Transverse colon (tissue), 4 donors: Measurements from ENCODE around the gene KLK1. TPM values are rescaled to one million over a fixed set of nuclear protein-coding genes. Genes with fewer than 3 reads are reported as not detected.
A peak's percentile ranks its signal among the peaks of the same experiment; 100 is the strongest.

Source experiments
- DNase-seq: peaks from one replicate; pipeline ENCODE4 v3.0.0-alpha.2; 2019
- H3K27ac ChIP-seq, 4 donors: fragments of 200-600 bp; sonication (generic); 2 replicates each; pipeline ENCODE4 v1.5.1; 2016 to 2018; ENCODE audit warnings: inconsistent platforms in 4 of 4
- H3K27me3 ChIP-seq: fragments of 200-600 bp; sonication (generic); 2 replicates; pipeline ENCODE4 v1.5.1; 2017; ENCODE audit warnings: inconsistent platforms
- H3K36me3 ChIP-seq, 4 donors: fragments of 200-600 bp; sonication (generic); 2 replicates each; pipeline ENCODE4 v1.5.1; 2017 to 2019; ENCODE audit warnings: inconsistent platforms in 4 of 4
- H3K4me1 ChIP-seq, 4 donors: fragments of 200-600 bp; sonication (generic); 2 replicates each; pipeline ENCODE4 v1.5.1; 2017 to 2020; ENCODE audit warnings: inconsistent platforms in 4 of 4
- H3K4me3 ChIP-seq, 4 donors: fragments of 200-600 bp; sonication (generic); 1 replicate in 1 of 4; 2 replicates in 3 of 4; pipeline versions ENCODE4 v1.5.1 to v1.6.1; 2017 to 2019; ENCODE audit warnings: inconsistent platforms in 4 of 4
- H3K9me3 ChIP-seq, 2 donors: fragments of 200-600 bp; sonication (generic); 2 replicates each; pipeline ENCODE4 v1.5.1; 2017 to 2019; ENCODE audit warnings: inconsistent platforms in 2 of 2
- CTCF ChIP-seq, 5 experiments: fragments of 200-600 bp in 3 of 5; fragments of 450-650 bp in 2 of 5; sonication (generic) in 3 of 5; IDR thresholded peaks; 1 replicate in 2 of 5; 2 replicates in 3 of 5; pipeline ENCODE4 v1.5.1; 2016 to 2017; ENCODE audit warnings: antibody characterized with exemption in 5 of 5, inconsistent platforms in 3 of 5, mild to moderate bottlenecking in 2 of 5, moderate library complexity in 1 of 5
- EP300 ChIP-seq: sonication (generic); formaldehyde crosslinking; IDR thresholded peaks from one replicate; pipeline ENCODE4 v1.6.1; 2017; ENCODE audit warnings: antibody characterized with exemption, low read depth
- POLR2A ChIP-seq: fragments of 450-650 bp; IDR thresholded peaks from one replicate; pipeline ENCODE4 v1.6.1; 2016; ENCODE audit warnings: antibody characterized with exemption, mild to moderate bottlenecking, moderate library complexity
- POLR2AphosphoS5 ChIP-seq, 3 donors: sonication (generic); formaldehyde crosslinking; IDR thresholded peaks; one replicate each; pipeline ENCODE4 v1.6.1; 2016; ENCODE audit warnings: antibody characterized with exemption in 3 of 3
- WGBS, 2 donors: methylation state at CpG; one replicate each; pipeline ENCODE4 v1.1.5; 2018; ENCODE audit warnings: low coverage in 1 of 2; 5-methylcytosine and 5-hydroxymethylcytosine counted together
- in situ Hi-C, 4 donors: fragments of 200-750 bp; cut with MboI; loops; one replicate each; pipeline versions ENCODE4 v1.15.0 to v1.15.1; 2017; ENCODE audit warnings: low sequenced_read_pairs in 3 of 4, low pct_ligation_motif_present in 1 of 4, low pct_unique_long_range_greater_than_20kb in 1 of 4
- intact Hi-C: fragments of 100-400 bp; cut with DNase I; formaldehyde crosslinking; loops from one replicate; pipeline ENCODE4 v1.15.1; 2023; ENCODE audit warnings: low total_unique reads
- total RNA-seq, 4 donors: library from RNA; depleted of rRNA; stranded (reverse); fragments of >200 nt; gene quantifications; one replicate each; pipeline ENCODE4 v1.1.0, GENCODE V29; 2016

The KLK1 gene
- total RNA-seq, 4 donors from 2014 or later, result 17.0 to 150 (median 35.4) TPM

- DNase-seq, result no peak
- Histone ChIP-seq H3K27ac (peak overlapping the region; percentile 91 to 97 (median 95)), H3K9me3 (no peaks in the 10 kb centered on the region), H3K4me1 (peaks cover 6 to 26% (median 22%) of the 10 kb centered on the region in 4 donors), H3K27me3 (no peaks in the 10 kb centered on the region), H3K36me3 (no peaks in the 10 kb centered on the region), H3K4me3 (peak overlapping the region; percentile 68 to 99 (median 94))
- intact Hi-C loops (no loop called here), in situ Hi-C loops (no loop called here)
- TF ChIP-seq CTCF (IDR thresholded peaks at IDR 0.05), result no peak
- TF ChIP-seq EP300, result no peak
- no peak for TF ChIP-seq POLR2A
- TF ChIP-seq POLR2AphosphoS5 (IDR thresholded peaks at IDR 0.05), result no peak
- WGBS, 2 donors, result 0% methylated on average over 4 to 31 of the region's 40 CpGs
These were observed 19.8 kb downstream of the KLK1 start for GRCh38 chr19:50803633-50804419.

DNA sequence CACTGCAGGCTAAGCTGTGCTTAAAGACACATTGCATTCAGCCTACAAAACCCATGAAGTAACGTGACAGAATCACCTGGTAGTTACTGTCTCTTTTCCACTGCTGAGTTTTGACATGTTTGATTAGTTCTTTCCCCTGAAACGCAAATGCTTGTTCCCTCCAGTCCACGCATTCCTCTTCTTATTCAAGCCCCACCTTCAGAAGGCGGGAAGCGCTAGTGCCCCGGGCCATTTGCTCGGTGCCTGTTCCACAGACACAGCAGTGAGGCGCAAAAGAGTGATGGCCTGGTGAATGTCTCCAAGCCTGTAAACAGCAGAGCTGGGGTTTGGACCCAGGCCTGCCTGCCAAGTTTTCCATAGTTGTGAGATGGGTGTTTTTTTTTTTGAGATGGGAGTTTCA, 22.5 kb downstream of the KLK1 start:
- intact Hi-C loops, result no loop called here
- in situ Hi-C loops, result no loop called here

GRCh38 chr19:50799547-50799851, 24.1 kb downstream of the KLK1 start:
- no peak for TF ChIP-seq POLR2A
- TF ChIP-seq CTCF (IDR thresholded peaks at IDR 0.05), result no peak
- DNase-seq, result no peak
- Histone ChIP-seq H3K4me1 (peaks cover 6 to 19% (median 16%) of the 10 kb centered on the region in 4 donors), H3K27ac (no peak overlapping the region), H3K4me3 (no peak overlapping the region), H3K36me3 (no peaks in the 10 kb centered on the region), H3K27me3 (no peaks in the 10 kb centered on the region), H3K9me3 (no peaks in the 10 kb centered on the region)
- WGBS, 2 donors, result 86% methylated on average over 3 of the region's 3 CpGs; no CpG with 5 or more reads in 1 of the 2 donors
- in situ Hi-C loops, result loop anchor here in 2 of 4 donors (25.0 kb wide), 1 partner anchor 262 kb away; no protein-coding TSS in a partner anchor
- intact Hi-C loops, result no loop called here

More for the DNA sequence above, 22.5 kb downstream of the KLK1 start:
- no peak overlapping the region for H3K27ac ChIP-seq
- no peaks in the 10 kb centered on the region for H3K36me3 ChIP-seq
- no peak overlapping the region for H3K4me3 ChIP-seq
- H3K27me3 ChIP-seq, result no peaks in the 10 kb centered on the region
- no peak for DNase-seq
- H3K9me3 ChIP-seq, result no peaks in the 10 kb centered on the region
- TF ChIP-seq POLR2A (no peak), POLR2AphosphoS5 (IDR thresholded peaks at IDR 0.05) (no peak), CTCF (IDR thresholded peaks at IDR 0.05) (no peak), EP300 (no peak)
- peaks cover 6 to 26% (median 22%) of the 10 kb centered on the region in 4 donors for H3K4me1 ChIP-seq
- 58 to 77% methylated on average over 3 to 8 of the region's 8 CpGs for WGBS, 2 donors

DNA sequence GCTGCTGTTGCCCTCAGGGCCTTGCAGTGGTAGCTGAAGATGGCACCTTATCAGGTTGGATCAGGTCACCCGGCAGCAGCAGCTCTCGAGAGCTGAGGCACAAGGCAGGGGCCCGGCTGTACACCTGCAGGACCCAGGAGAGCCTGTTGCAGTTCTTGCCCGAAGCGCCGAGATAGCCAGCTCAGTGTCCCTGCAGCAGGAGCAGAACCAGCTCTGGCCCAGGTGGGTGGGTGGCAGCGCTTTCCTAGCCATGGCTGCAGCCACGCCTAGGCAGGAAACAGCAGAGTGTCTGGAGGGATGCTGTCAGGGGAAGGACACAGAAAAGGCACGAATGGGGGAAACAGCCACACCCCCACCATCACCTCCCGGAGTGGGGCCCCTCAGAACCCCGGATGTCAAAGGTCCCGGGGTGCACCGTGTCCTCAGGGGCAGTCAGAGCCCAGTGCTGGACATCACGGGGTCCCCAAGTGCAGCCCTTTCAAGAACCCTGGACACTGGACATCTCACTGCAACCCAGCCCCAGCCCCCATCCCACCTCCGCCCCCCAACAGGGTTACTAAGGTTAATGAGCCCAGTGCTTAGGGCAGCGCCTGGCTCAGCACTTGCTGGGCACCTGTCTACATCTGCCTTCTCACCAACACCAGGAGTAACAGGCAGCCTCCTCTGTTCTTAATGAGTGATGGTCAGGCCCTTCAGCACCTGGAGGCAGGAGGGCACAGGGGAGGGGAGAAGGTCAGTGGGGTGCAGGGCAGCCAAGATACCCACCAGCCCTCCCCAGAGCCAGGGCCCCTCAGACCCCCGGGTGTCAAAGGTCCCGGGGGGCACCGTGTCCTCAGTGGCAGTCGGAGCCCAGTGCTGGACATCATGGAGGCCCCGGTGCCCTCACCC, 24.7 kb downstream of the KLK1 start:
- intact Hi-C loops (no loop called here), in situ Hi-C loops (loop anchor here in 2 of 4 donors (25.0 kb wide), 1 partner anchor 262 kb away; no protein-coding TSS in a partner anchor)
- DNase-seq, result no peak
- TF ChIP-seq POLR2A (no peak), POLR2AphosphoS5 (IDR thresholded peaks at IDR 0.05) (no peak), CTCF (IDR thresholded peaks at IDR 0.05) (no peak), EP300 (no peak)
- H3K27me3 ChIP-seq, result no peaks in the 10 kb centered on the region
- peaks cover 5 to 18% (median 16%) of the 10 kb centered on the region in 4 donors for H3K4me1 ChIP-seq
- H3K36me3 ChIP-seq, result no peaks in the 10 kb centered on the region
- no peak overlapping the region for H3K27ac ChIP-seq
- no peak overlapping the region for H3K4me3 ChIP-seq
- no peaks in the 10 kb centered on the region for H3K9me3 ChIP-seq
- WGBS, 2 donors, result 80% methylated on average over 19 of the region's 21 CpGs; no CpG with 5 or more reads in 1 of the 2 donors
